ENCODE measurements around the gene TMEM205.

- TF ChIP-seq RAD21 (IDR thresholded peaks at IDR 0.05 in 1 of 2, conservative IDR thresholded peaks at IDR 0.05 in 1 of 2; ENCODE audit: low read depth in 2 of 2, low read length in 2 of 2) (no peak), POLR2A (IDR thresholded peaks at IDR 0.05; ENCODE audit: control extremely low read depth in 1 of 2, low read depth in 2 of 2, low read length in 2 of 2) (no peak), CTCF (IDR thresholded peaks at IDR 0.05; ENCODE audit: control extremely low read depth in 1 of 3, insufficient read depth in 1 of 3, low read depth in 1 of 3, low read length in 3 of 3) (no peak), SP2 (IDR thresholded peaks at IDR 0.05; ENCODE audit: low read length) (no peak), BCL11A (IDR thresholded peaks at IDR 0.05; ENCODE audit: low read depth in 2 of 2, low read length in 2 of 2) (no peak), MAFK (IDR thresholded peaks at IDR 0.05; ENCODE audit: low read depth, low read length) (no peak), MAX (IDR thresholded peaks at IDR 0.05) (no peak), TCF12 (IDR thresholded peaks at IDR 0.05; ENCODE audit: low read depth, low read length) (no peak)
Observed at GRCh38 chr19:11384778-11385129, 38.7 kb upstream of the TMEM205 start.
